Calu3 (cell line): ENCODE results near the gene GFY. TPM values are rescaled to one million over a fixed set of nuclear protein-coding genes. Genes with fewer than 3 reads are reported as not detected.
A peak's percentile ranks its signal among the peaks of the same experiment; 100 is the strongest.

Experiments
- BruUV-seq: library from RNA; stranded (reverse); fragments of 400-500 nt; replicated peaks from 2 replicates; lab custom pipeline; 2021; lab: Mats Ljungman, UMichigan
- CTCF ChIA-PET: fragments of 300-600 bp; sonication (Branson Sonifier 250); formaldehyde crosslinking; loops from one replicate; lab custom pipeline; 2022; ENCODE audit warnings: antibody characterized with exemption; lab: Charles Lee
- DNase-seq: peaks from one replicate; pipeline ENCODE4 v3.0.0; 2022
- H3K27ac Mint-ChIP-seq: one replicate; pipeline ENCODE4 v1.8.0; 2022; ENCODE audit warnings: mixed read lengths; ENCODE audit not compliant: unreplicated experiment
- H3K27me3 Mint-ChIP-seq: one replicate; pipeline ENCODE4 v1.8.0; 2022; ENCODE audit warnings: mixed read lengths; ENCODE audit not compliant: unreplicated experiment
- H3K36me3 Mint-ChIP-seq: one replicate; pipeline ENCODE4 v1.8.0; 2022; ENCODE audit warnings: mild to moderate bottlenecking, moderate library complexity, mixed read lengths; ENCODE audit not compliant: insufficient read depth, unreplicated experiment
- H3K4me1 Mint-ChIP-seq: one replicate; pipeline ENCODE4 v1.8.0; 2022; ENCODE audit warnings: mild to moderate bottlenecking, low read depth, mixed read lengths; ENCODE audit not compliant: unreplicated experiment
- H3K4me3 Mint-ChIP-seq: one replicate; pipeline ENCODE4 v1.8.0; 2022; ENCODE audit warnings: mild to moderate bottlenecking, low read depth, moderate library complexity, mixed read lengths; ENCODE audit not compliant: unreplicated experiment
- H3K9me3 Mint-ChIP-seq: one replicate; pipeline ENCODE4 v1.8.0; 2022; ENCODE audit warnings: low read depth, mixed read lengths; ENCODE audit not compliant: unreplicated experiment
- CTCF ChIP-seq: fragments of 200-600 bp; IDR thresholded peaks from one replicate; pipeline ENCODE4 v1.8.0; 2022; ENCODE audit warnings: antibody characterized with exemption; ENCODE audit not compliant: unreplicated experiment
- intact Hi-C: fragments of 100-400 bp; cut with micrococcal nuclease; formaldehyde crosslinking; loops from one replicate; pipeline ENCODE4 v1.10.0; 2022; ENCODE audit not compliant: unreplicated experiment
- total RNA-seq: library from RNA; stranded (reverse); gene quantifications from 2 replicates; pipeline ENCODE4 v1.2.3, GENCODE V29; 2022

Gene GFY
- total RNA-seq, 1 experiment from 2014 or later, result not detected

- no peak for TF ChIP-seq CTCF
- peaks cover 22% of the 10 kb centered on the region for H3K27me3 Mint-ChIP-seq
- H3K4me1 Mint-ChIP-seq, result peaks cover 43% of the 10 kb centered on the region
- H3K27ac Mint-ChIP-seq, result peak overlapping the region; percentile 17
- no peak for DNase-seq
- CTCF ChIA-PET, result interaction anchor here (0.5 to 0.6 kb wide), 2 partner anchors 22 to 178 kb away, joined by 3 to 4 read pairs; no protein-coding TSS in a partner anchor
- no peaks in the 10 kb centered on the region for H3K9me3 Mint-ChIP-seq
- intact Hi-C loops, result no loop called here
- no peak overlapping the region for H3K4me3 Mint-ChIP-seq
- peaks cover 62% of the 10 kb centered on the region for H3K36me3 Mint-ChIP-seq
- no TSS peak for BruUV-seq
Observed at GRCh38 chr19:49445997-49446396, 20.8 kb downstream of the GFY start.

GRCh38 chr19:49447485-49448431 lies 22.6 kb downstream of the GFY start:
- no peak for TF ChIP-seq CTCF
- CTCF ChIA-PET, result no interaction called here
- Mint-ChIP-seq H3K27ac (peak overlapping the region; percentile 7), H3K36me3 (peaks cover 67% of the 10 kb centered on the region), H3K4me3 (no peak overlapping the region), H3K4me1 (peaks cover 31% of the 10 kb centered on the region), H3K27me3 (peaks cover 4% of the 10 kb centered on the region), H3K9me3 (no peaks in the 10 kb centered on the region)
- DNase-seq, result peak; percentile 30
- intact Hi-C loops, result no loop called here
- BruUV-seq, result no TSS peak

GRCh38 chr19:49448432-49448786 lies 23.2 kb downstream of the GFY start:
- CTCF ChIA-PET, result no interaction called here
- Mint-ChIP-seq H3K27ac (peak overlapping the region; percentile 7), H3K36me3 (peaks cover 67% of the 10 kb centered on the region), H3K9me3 (no peaks in the 10 kb centered on the region), H3K4me1 (peaks cover 31% of the 10 kb centered on the region), H3K4me3 (no peak overlapping the region), H3K27me3 (no peaks in the 10 kb centered on the region)
- intact Hi-C loops, result no loop called here
- no peak for DNase-seq
- BruUV-seq, result no TSS peak
- no peak for TF ChIP-seq CTCF

GRCh38 chr19:49450405-49450804 lies 25.2 kb downstream of the GFY start:
- TF ChIP-seq CTCF, result no peak
- no peak for DNase-seq
- no peak overlapping the region for H3K27ac Mint-ChIP-seq
- BruUV-seq, result no TSS peak
- no peaks in the 10 kb centered on the region for H3K27me3 Mint-ChIP-seq
- peak overlapping the region; percentile 96 for H3K4me3 Mint-ChIP-seq
- intact Hi-C loops, result loop anchor here (5.0 kb wide), 1 partner anchor 192 kb away; the partner anchor contains the start of genes RRAS and SCAF1
- peaks cover 66% of the 10 kb centered on the region for H3K36me3 Mint-ChIP-seq
- peaks cover 24% of the 10 kb centered on the region for H3K4me1 Mint-ChIP-seq
- CTCF ChIA-PET, result interaction anchor here (0.6 kb wide), 1 partner anchor 30 kb away, joined by 7 read pairs; no protein-coding TSS in a partner anchor
- H3K9me3 Mint-ChIP-seq, result no peaks in the 10 kb centered on the region
